ENCODE measurements around the gene RAD51B. TPM values are rescaled to one million over a fixed set of nuclear protein-coding genes. Genes with fewer than 3 reads are reported as not detected.

Gene RAD51B
- total RNA-seq, 1 experiment from 2014 or later = 103 TPM

GRCh38 chr14:68230202-68230949 is 410.8 kb downstream of the RAD51B start:
- in situ Hi-C loops (cut with HindIII; ENCODE audit: low sequenced_read_pairs) = no loop called here
- DNase-seq (ENCODE audit: low spot score) = no peak

- no peak for DNase-seq (ENCODE audit: low spot score)
- in situ Hi-C loops (cut with HindIII; ENCODE audit: low sequenced_read_pairs) = no loop called here
These were observed 411.6 kb downstream of the RAD51B start for GRCh38 chr14:68230950-68231717.

GRCh38 chr14:68231898-68232297 is 412.3 kb downstream of the RAD51B start:
- in situ Hi-C loops (cut with HindIII; ENCODE audit: low sequenced_read_pairs) = no loop called here

GRCh38 chr14:68232300-68233055 is 412.9 kb downstream of the RAD51B start:
- in situ Hi-C loops (cut with HindIII; ENCODE audit: low sequenced_read_pairs) = no loop called here
- DNase-seq (ENCODE audit: low spot score) = peak; percentile 36

More at GRCh38 chr14:68231898-68232297, 412.3 kb downstream of the RAD51B start:
- DNase-seq (ENCODE audit: low spot score) = no peak

GRCh38 chr14:68233101-68233784 is 413.7 kb downstream of the RAD51B start:
- DNase-seq (ENCODE audit: low spot score) = no peak
- in situ Hi-C loops (cut with HindIII; ENCODE audit: low sequenced_read_pairs) = no loop called here

- in situ Hi-C loops (cut with HindIII; ENCODE audit: low sequenced_read_pairs) = no loop called here
- no peak for DNase-seq (ENCODE audit: low spot score)
These were observed 414.7 kb downstream of the RAD51B start for GRCh38 chr14:68234101-68234905.

GRCh38 chr14:68235011-68235410 is 415.4 kb downstream of the RAD51B start:
- in situ Hi-C loops (cut with HindIII; ENCODE audit: low sequenced_read_pairs) = no loop called here
- no peak for DNase-seq (ENCODE audit: low spot score)

GRCh38 chr14:68236582-68237458 is 417.2 kb downstream of the RAD51B start:
- in situ Hi-C loops (cut with HindIII; ENCODE audit: low sequenced_read_pairs) = no loop called here
- no peak for DNase-seq (ENCODE audit: low spot score)

GRCh38 chr14:68238551-68238950 is 419.0 kb downstream of the RAD51B start:
- in situ Hi-C loops (cut with HindIII; ENCODE audit: low sequenced_read_pairs) = no loop called here
- no peak for DNase-seq (ENCODE audit: low spot score)

GRCh38 chr14:68238976-68239375 is 419.4 kb downstream of the RAD51B start:
- in situ Hi-C loops (cut with HindIII; ENCODE audit: low sequenced_read_pairs) = no loop called here
- no peak for DNase-seq (ENCODE audit: low spot score)

- DNase-seq (ENCODE audit: low spot score) = no peak
- in situ Hi-C loops (cut with HindIII; ENCODE audit: low sequenced_read_pairs) = no loop called here
These were observed 420.6 kb downstream of the RAD51B start for GRCh38 chr14:68239988-68240771.

- no peak for DNase-seq (ENCODE audit: low spot score)
- in situ Hi-C loops (cut with HindIII; ENCODE audit: low sequenced_read_pairs) = no loop called here
These were observed 422.4 kb downstream of the RAD51B start for GRCh38 chr14:68241862-68242487.

GRCh38 chr14:68243450-68244010 is 424.0 kb downstream of the RAD51B start:
- in situ Hi-C loops (cut with HindIII; ENCODE audit: low sequenced_read_pairs) = no loop called here

GRCh38 chr14:68244262-68244980 is 424.8 kb downstream of the RAD51B start:
- in situ Hi-C loops (cut with HindIII; ENCODE audit: low sequenced_read_pairs) = no loop called here

More at GRCh38 chr14:68243450-68244010, 424.0 kb downstream of the RAD51B start:
- no peak for DNase-seq (ENCODE audit: low spot score)

More at GRCh38 chr14:68244262-68244980, 424.8 kb downstream of the RAD51B start:
- DNase-seq (ENCODE audit: low spot score) = no peak
